NCI-H2029 treated with DMSO at 0.1 percent for 48 hours (cell line): ENCODE measurements around the gene MC4R.
"Not testable (repeated sequence)": the region's sequence is repeated elsewhere in the genome, so short reads cannot be mapped to it uniquely, and the experiment has no call there.

Experiments used
- DNase-seq: peaks from one replicate; lab custom pipeline; 2025; lab: John Stamatoyannopoulos, UW

Gene MC4R

DNA sequence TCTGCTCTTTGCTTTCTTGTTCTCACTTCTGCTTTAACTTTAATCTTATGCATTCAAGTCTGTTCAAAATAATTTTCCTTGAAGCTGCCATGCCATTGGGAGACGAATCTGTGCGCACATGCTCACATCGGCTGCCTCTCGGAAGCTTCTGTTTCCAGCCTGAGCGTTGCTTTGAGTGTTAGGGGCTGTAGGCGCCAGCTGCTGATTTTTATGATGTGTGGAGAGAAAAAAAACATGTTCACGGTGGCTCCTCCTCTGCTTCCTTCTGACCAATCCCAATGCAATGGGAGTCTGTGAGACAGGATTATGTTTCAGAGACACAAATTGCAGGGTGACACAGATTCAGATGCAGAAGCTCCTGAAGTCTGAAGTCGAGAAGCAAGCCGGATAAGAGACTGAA is at the start of gene MC4R:
Gene MC4R (minus strand): TSS at position 180 of the 400 bp plus-strand sequence. CDS start 426 bp downstream, outside the sequence.
- peak; percentile 40 for DNase-seq

DNA sequence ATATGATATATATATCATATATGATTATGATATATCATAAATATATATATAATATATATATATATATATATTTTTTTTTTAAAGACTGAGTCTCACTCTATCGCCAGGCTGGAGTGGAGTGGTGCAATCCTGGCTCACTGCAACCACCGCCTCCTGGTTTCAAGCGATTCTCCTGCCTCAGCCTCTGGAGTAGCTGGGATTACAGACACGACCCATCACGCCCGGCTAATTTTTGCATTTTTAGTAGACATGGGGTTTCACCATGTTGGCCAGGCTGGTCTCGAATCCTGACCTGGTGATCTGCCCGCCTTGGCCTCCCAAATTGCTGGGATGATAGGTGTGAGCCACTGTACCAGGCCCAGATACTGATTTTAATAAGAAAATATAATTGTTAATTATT is 49.7 kb upstream of the MC4R start:
- not testable (repeated sequence) for DNase-seq

DNA sequence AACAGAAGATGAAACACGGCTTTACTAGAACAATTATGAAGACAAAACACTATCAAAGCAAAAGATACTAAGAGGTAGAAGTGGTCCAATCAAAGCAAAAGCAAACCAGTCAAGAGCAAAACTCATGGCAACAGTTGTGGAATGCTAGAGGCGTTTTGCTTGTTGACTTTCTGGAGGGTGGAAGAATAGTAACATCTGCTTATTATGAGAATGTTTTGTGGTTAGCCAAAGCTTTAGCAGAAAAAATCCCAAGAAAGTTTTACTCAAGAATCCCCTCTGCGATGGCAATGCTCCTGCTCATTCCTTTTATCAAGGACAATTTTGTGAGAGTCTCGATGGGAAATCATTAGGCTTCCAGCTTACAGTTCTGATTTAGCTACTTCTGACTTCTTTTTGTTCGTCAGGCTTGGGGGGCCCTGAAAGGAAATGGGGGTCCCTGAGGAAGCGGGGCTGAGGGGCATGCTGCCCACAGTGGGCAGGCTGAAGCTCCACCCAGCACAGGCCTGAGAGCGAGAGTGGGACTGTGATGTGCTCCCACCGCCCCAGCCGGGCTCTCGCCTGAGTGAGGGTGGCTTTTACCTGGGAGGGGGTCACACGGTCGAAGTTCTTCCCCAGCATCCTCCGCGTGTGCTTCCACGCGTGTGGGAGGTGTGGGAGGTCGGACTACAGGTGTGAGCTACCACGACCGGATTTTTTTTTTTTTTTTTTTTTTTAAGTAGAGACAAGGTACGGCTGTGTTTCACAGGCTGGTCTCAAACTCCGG is 49.0 kb upstream of the MC4R start:
- no peak for DNase-seq

DNA sequence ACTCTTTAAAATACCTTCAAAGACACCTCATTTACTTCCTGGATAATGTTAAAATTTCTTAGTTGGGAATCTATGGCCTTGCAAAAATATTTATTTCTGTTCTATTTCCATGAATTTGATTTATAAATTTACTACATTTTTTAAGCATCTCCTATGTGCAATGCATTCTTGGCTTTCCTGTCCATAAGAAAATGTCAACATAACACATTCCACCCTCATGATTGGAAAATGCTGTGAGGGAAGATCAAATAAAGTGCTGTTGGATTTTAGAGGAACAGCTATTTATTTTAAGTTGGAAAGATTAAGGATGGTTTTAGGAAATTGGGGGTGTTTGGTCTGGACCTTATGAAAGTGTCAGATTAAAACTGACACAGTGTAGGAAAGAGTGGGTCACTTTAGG is 45.4 kb upstream of the MC4R start:
- no peak for DNase-seq

DNA sequence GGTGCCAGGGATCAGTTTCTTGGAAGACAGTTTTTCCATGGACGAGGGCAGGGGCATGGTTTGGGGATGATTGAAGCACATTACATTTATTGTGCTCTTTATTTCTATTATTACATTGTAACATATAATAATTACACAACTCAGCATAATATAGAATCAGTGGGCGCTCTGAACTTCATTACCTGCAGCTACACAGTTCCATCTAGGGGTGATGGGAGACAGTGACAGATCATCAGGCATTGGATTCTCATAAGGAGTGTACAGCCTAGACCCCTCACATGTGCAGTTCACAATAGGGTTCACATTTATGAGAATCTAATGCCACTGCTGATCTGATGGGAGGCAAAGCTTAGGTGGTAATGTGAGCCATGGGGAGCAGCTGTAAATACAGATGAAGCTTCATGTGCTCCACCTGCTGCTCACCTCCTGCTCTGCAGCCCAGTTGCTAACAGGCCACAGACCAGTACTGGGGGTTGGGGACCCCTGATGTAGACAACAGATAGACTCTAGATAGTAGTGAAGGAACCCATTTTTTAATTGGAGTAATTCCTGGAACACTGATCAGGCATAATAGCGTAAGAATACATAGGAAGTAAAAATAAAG is 41.5 kb upstream of the MC4R start:
- DNase-seq: no peak

DNA sequence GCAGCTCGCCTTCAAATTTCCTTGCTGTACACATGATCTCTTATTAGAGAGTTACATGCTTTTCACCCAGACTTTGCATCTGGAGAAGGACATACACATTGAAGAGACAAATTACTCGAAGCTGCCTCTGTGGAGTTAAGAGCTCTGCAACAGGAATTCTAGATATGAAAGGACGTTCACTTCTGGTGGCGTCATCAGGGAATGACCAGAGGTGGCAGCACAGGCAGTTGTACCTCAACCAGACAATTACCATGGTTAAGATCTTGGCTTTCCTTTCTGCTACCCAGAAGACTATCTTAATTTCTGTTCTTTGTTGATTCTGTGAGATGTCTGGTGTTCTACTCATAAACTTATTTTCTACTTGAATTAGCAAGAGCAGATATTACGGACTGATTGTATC is 39.1 kb upstream of the MC4R start:
- DNase-seq: no peak

DNA sequence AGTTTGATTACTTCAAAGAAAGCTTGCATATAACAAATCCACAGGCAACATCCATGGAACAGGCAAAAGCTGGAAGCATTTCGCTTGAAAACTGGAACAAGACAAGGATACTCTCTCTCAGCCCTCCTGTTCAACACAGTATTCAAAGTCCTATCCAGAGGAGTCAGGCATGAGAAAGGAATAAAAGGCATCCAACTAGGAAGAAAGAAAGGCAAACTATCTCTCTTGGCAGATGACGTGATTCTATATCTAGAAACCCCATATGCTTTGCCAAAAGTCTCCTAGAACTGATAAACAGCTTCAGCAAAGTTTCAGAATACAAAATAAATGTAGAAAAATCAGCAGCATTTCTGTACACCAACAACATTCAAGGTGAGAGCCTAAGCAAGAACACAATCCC is 34.1 kb upstream of the MC4R start:
- DNase-seq: no peak

DNA sequence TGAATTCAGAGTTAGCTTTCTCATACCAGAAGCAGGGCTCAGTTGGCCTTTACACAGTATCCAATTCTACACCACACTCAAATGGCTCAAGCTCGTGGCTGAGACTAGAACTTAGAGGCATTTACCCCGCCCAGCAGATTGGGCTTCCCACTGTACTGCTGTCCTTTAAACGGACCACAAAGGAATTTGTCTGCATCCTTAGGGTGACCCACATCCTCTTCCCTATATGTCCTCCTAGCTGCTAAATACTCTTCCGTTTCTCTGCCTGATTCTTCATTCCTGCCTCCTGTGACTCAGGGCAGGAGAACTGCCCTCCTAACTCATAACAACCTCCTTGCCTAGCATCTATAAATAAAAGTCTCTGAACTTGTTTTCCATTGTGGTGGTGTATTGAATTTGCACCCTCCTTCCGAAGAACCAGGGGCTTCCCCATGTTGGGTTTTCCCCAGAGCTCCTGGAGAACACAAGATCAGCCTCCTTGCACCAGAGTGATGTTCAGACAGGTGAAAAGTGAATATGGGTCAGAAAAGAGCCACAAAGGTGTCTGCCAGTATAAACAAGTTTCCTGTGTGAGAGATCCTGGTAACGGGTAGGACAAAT is 32.0 kb upstream of the MC4R start:
- DNase-seq: no peak

DNA sequence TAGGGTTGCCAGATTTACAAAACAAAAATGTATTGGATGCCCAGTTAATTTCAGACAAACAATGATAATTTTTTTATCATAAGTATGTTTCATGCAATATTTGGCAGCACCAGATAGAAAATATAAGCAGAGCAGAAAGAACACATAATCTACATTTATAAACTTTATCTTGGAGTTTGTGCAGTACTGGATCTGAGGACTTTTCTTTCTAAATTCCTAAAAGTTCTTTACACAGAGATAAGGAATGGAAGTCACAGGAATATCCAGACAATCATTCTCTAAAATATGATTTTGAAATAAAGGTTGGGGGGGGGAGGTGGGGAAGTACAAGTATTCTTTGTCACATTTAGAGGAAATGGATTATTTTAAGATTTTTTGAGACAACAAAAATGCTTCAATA is 28.8 kb upstream of the MC4R start:
- no peak for DNase-seq

DNA sequence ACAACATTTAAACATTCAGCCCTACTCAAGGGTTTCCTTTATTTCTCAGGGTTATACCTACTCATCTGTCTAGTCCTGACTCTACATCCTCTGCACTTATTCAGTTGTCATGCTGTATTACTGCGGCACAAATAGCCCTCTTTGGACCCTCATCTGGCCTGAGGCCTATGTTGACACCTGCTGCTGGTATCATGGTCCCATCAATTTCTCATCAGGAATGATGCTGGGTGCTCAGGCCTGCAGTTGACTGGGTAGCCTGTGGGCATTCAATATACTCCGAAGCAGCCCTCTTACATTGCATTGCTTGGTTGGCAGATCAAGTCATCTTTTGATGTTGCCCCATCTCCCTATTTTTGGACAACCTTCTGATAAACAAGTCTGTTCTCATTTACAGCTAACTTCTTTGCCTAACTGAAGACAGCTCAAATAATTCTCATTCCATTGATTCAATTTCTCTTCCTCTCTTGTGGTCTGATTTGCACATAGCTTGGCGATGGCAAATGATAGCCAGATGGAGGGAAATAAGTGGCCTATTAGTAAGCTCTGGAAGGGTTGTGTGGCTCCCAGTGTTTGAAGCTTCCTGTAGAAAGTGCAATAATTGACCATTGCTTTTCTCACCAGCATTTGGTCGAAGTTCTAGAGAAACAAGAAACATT is 19.1 kb upstream of the MC4R start:
- no peak for DNase-seq

DNA sequence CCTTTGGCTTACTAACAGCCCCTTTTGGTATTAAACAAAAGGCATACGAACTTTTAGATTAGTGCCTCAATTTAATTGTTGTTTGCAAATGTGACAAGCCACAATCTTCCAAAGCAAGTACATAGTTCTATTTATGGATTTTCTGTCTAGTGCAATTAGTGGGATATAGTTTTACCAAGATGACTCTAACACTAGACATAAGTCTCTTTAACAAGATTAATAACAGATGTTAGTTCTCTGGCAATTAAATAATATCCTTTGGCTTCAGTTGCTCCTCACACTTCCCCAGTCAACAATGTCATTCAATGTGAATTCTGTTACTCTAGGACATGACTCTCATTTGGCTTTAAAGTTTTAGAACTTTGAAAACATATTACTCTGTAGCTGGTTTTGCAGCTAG is 16.7 kb upstream of the MC4R start:
- DNase-seq: no peak

DNA sequence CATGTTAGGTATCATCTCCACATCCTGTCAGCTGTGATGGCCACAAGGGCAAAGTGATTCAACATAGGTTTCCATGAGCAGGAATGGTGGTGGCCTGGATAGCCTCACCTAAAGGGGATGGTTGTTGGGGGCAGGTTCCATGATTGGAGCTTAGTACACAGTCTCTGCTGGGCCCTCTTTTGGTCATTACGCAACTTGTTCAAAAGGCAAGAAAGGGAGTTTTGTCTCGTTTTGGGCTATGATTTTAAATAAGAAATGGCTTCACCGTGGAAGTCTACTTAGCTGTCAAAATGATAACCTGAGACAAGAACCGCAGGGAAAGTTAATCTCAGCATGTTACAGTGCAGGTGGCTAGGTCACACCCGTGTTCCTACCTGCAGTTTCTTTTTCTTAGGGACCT is 13.1 kb upstream of the MC4R start:
- DNase-seq: no peak

DNA sequence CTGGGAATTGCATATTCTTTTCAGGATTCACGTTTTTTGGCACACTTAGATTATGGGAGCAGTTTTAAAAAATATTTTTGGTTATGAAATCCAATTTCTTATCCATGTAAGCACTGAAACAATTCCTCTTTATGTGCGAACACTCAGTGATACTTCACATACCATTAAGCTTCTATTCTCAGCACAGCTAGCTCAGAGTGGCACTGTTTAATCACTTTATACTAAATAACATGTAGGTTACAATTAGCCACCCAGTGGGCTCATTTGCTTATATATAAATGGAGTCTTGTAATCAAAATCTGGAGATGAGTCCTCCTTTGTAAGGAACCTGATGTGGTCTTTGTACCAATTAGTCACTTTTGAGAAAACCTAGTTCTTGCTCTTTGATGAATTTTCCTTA is 11.3 kb upstream of the MC4R start:
- no peak for DNase-seq

DNA sequence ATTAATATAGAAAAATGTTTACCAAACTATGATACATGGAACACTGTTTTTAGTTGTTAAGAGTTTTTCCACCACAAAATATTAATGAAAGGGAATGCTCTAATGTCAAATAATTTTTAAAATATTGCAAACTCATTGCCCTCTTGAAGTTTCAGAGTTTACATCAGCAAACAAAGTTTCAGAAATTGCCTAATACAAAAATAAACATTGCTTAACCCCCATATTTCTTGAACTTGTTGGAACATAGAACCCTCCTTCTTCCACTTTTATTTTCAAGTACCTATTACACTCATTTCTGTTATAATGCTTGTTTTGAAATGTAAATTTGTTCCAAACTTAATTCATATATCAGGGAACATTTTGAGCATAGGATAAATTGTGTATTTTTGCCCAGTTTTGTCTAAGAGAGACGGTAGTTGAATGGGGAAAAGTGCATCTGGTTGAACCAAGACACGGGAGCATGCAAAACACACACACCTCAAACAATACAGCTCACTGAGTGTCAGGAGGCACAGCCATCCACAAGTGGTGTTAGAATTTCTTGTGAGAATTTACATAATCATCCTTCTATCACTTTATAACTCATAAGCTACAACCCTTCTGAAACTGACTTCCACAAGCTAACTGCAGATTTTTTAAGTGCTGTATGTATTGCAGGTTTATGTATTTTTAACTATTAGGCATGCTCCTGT is 5.3 kb upstream of the MC4R start:
- no peak for DNase-seq

DNA sequence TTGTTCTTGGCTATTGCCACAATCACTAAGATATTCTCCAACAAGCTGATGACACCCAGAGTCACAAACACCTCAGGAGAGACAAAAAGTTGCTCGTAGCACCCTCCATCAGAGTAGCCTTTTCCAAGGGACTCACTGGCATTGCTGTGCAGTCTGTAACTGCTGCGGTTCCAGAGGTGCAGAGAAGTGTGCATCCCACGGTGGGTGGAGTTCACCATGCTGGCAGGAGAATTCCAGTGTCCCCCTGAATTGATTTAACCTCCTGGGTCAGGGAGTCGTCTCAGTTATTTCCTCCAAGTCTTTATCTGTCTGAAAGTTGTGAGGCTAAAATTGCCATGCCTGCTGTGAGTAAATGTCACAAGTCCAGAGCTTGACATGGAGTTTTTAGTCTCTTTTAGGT is 443 bp downstream of the MC4R start:
- DNase-seq: no peak

DNA sequence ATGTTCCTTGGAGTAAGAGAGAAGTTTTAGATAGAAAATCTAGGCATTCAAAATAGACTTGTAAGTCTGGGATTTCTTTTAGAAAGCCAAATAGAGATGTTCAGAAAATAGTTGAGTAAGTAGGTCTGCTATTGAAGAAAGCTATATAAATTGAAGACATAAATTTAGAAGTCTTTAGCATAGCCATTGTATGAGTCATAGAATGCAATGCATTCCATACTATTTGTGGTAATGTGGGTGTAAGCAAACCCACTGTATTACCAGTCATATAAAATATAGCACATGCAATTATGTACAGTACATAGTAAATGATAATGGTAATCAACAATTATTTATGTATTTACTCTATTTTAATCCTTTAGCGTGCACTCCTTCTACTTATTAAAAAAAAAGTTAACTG is 14.1 kb downstream of the MC4R start:
- no peak for DNase-seq

DNA sequence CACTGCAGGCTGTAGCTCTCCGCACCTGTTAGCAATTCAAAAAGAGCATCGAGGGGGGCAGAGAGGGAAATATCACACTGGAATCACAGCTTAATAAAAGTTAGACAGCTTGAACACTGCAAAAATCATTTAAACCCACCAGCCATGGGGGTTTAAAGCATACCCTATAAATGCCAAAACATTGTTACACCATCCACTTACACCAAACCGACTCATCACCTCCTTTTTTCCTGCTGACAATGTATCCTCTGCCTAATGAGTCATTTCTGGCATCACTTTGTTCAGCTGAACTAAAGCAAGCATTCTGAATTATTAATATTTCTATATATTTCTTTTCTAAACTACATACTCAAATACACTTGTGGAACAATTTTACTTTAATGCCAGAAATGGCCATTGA is 21.6 kb downstream of the MC4R start:
- no peak for DNase-seq

DNA sequence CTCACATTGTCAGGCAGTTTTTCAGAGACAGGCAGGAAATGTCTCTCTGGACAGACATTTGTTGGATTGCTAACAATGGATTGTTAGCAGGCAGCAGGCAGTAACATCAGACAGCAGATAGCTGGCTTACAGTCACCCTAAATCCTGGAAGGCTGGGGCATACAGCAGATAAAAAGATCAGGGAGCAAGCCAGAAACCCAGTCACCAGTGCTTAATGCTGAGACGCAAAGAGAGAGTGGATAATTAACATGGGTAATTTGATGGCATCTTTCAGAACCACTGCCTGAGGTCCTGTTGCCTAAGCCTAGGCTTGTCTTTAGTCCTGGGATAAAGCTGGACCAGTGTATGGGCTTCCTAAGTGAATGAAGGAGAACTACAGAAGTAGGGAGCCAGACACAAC is 22.4 kb downstream of the MC4R start:
- DNase-seq: no peak

DNA sequence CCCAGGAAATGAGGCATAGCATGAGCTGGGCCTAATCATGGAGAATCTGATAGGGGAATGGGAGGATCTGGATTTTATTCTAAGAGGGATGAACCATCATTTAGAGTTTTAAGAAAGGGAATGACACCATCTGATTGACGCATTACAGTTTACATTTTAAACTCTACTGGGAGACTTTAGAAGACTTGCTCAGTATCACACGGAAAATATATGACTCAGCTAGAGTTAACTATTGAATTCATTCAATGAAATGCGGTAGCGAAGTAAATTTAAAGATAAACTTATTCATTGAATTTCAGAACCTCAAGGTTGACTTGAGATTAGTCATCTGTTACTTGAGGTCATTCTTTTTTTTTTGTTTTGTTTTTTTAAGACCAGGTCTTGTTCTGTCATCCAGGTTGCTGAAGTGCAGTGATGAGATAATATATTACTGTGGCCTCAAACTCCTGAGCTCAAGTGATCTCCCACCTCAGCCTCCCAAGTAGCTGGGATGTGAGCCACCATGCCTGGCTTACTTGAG is 25.0 kb downstream of the MC4R start:
- DNase-seq: no peak

DNA sequence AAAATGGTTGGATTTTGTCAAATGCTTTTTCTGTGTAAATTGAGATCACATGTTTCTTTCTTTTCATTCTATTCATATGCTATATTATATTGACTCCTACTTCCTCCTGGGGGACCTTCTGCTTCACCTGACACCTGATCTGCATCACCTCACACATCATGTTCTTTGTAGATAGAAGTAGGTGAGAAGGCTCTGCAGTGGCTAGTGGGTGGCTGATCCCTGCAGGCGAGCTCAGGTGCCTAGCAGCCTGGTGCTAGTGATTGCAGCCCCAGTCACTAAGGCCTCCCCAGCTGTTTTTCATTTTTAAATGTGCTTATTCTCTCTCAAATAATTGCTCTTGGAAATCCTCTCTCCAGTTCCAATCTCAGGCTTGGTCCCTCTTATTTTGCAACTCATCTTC is 33.6 kb downstream of the MC4R start:
- no peak for DNase-seq

DNA sequence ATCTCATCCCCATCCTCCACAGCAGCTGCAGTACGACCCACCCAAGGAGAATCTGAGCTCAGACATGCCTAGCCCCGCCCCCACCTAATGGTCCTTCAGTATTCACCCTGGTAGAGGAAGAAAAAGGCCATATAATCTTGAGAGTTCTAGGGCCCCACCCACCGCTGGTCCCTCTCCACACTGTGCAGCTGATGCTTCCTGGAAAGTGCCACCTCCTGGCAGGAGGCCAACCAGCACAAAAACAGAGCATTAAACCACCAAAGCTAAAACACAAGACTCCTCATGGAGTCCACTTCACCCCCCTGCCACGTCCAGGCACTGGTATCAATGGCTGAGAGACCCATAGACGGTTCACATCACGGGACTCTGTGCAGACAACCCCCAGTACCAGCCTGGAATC is 40.7 kb downstream of the MC4R start:
- DNase-seq: no peak

DNA sequence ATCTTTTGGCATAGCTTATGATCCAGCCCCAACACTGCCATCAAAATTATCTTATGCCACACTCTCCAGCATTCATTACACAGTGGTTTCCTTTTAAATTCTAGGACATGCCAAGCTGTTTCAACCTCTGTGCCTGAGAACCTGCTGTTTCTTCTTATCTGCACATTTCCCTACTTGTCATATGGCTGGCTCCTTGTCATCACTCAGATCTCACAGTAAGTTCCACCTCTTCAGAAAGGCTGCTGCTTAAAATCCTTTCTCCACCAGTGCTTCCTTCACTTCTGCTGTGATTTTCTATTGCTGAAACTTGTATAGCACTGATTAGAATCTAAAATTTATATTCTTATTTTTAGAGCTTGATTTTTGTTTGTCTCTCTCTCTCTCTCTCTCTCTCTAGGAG is 43.4 kb downstream of the MC4R start:
- no peak for DNase-seq
